ENCODE results near the gene GREB1L.

Gene GREB1L

DNA sequence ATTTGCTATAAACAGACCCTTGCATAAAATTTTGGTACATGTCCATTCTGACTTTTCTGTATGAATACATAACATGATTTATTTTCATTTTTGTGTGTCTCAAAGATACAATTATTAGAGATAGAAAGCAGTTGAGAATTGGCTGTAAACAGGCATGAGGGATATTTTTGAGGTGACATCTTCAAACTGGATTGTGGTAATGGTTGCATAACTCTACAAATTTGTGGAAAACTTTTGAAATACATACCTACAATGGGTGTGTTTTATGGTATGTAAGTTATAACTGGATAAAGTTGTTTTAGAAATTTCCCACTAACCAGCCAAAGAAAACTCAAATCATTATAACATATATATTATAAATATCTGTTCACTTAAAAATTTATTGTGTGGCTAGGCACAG is 39.6 kb downstream of the GREB1L start:
- DNase-seq (ENCODE audit: low spot score) = no peak

DNA sequence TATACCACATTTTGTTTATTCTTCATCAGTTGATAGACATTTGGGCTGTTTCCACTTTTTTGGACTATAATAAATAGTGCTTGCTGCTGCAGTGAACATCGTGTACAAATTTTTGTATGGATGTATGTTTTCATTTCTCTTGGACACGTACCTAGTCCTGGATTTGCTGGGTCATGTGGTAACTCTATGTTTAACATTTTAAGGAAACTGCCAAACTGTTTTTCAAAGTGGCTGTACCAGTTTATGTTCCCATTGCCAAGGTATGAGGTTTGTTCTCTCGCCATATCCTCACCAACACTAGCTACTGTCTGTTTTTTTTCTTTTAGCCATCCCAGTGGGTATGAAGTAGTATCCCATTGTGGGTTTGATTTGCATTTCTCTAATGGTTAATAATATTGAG is 42.5 kb downstream of the GREB1L start:
- DNase-seq (ENCODE audit: low spot score) = no peak
- in situ Hi-C loops (cut with MboI; ENCODE audit: low pct_unique_long_range_greater_than_20kb, low sequenced_read_pairs, unreplicated experiment) = no loop called here
- TF ChIP-seq, protein P1, sequence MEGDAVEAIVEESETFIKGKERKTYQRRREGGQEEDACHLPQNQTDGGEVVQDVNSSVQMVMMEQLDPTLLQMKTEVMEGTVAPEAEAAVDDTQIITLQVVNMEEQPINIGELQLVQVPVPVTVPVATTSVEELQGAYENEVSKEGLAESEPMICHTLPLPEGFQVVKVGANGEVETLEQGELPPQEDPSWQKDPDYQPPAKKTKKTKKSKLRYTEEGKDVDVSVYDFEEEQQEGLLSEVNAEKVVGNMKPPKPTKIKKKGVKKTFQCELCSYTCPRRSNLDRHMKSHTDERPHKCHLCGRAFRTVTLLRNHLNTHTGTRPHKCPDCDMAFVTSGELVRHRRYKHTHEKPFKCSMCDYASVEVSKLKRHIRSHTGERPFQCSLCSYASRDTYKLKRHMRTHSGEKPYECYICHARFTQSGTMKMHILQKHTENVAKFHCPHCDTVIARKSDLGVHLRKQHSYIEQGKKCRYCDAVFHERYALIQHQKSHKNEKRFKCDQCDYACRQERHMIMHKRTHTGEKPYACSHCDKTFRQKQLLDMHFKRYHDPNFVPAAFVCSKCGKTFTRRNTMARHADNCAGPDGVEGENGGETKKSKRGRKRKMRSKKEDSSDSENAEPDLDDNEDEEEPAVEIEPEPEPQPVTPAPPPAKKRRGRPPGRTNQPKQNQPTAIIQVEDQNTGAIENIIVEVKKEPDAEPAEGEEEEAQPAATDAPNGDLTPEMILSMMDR (IDR thresholded peaks at IDR 0.05; ENCODE audit: extremely low read depth, insufficient read depth, missing control alignments) = no peak

More for the DNA sequence above, 39.6 kb downstream of the GREB1L start:
- TF ChIP-seq, protein P1 (IDR thresholded peaks at IDR 0.05; ENCODE audit: extremely low read depth, insufficient read depth, missing control alignments) = no peak
- in situ Hi-C loops (cut with MboI; ENCODE audit: low pct_unique_long_range_greater_than_20kb, low sequenced_read_pairs, unreplicated experiment) = no loop called here

GRCh38 chr18:21289827-21290226 is 47.8 kb downstream of the GREB1L start:
- in situ Hi-C loops (cut with MboI; ENCODE audit: low pct_unique_long_range_greater_than_20kb, low sequenced_read_pairs, unreplicated experiment) = no loop called here
- DNase-seq (ENCODE audit: low spot score) = no peak
- TF ChIP-seq, protein P1 (IDR thresholded peaks at IDR 0.05; ENCODE audit: extremely low read depth, insufficient read depth, missing control alignments) = no peak

DNA sequence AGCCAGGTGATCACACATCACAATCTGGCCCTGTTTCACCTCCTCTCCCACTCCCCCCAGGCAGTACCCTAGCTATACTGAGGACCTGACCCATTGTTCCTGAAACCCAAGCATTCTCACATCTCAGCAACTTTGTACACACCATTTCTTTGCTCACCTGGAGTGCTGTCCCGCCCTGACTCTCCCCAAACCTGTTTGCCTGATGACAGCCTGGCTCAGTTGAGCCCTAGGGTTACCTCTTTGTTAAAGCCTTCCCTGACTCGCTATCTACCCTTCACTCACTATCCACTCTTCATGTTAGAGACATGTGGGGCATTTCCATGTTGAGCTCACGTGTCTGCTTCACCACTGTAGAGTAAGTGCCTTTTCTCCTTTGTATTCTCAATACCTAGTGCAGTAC is 49.1 kb downstream of the GREB1L start:
- TF ChIP-seq, protein P1 (IDR thresholded peaks at IDR 0.05; ENCODE audit: extremely low read depth, insufficient read depth, missing control alignments) = no peak
- DNase-seq (ENCODE audit: low spot score) = no peak
- in situ Hi-C loops (cut with MboI; ENCODE audit: low pct_unique_long_range_greater_than_20kb, low sequenced_read_pairs, unreplicated experiment) = no loop called here

GRCh38 chr18:21293479-21293878 is 51.4 kb downstream of the GREB1L start:
- TF ChIP-seq, protein P1 (IDR thresholded peaks at IDR 0.05; ENCODE audit: extremely low read depth, insufficient read depth, missing control alignments) = no peak
- in situ Hi-C loops (cut with MboI; ENCODE audit: low pct_unique_long_range_greater_than_20kb, low sequenced_read_pairs, unreplicated experiment) = no loop called here
- no peak for DNase-seq (ENCODE audit: low spot score)

GRCh38 chr18:21295101-21295500 is 53.1 kb downstream of the GREB1L start:
- in situ Hi-C loops (cut with MboI; ENCODE audit: low pct_unique_long_range_greater_than_20kb, low sequenced_read_pairs, unreplicated experiment) = no loop called here
- TF ChIP-seq, protein P1 (IDR thresholded peaks at IDR 0.05; ENCODE audit: extremely low read depth, insufficient read depth, missing control alignments) = no peak
- no peak for DNase-seq (ENCODE audit: low spot score)

DNA sequence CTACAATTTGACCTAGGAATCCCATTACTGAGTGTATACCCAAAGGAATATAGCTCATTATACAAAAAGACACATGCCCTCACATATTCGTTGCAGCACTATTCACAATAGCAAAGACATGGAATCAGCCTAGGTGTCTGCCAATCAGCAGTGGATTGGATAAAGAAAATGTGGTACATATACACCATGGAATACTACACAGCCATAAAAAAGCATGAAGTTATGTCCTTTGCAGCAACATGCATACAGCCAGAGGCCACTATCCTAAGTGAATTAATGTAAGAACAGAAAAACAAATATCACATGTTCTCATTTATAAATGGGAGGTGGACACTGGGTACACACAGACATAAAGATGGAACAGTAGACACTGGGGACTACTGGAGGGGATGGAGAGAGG is 54.0 kb downstream of the GREB1L start:
- in situ Hi-C loops (cut with MboI; ENCODE audit: low pct_unique_long_range_greater_than_20kb, low sequenced_read_pairs, unreplicated experiment) = no loop called here
- DNase-seq (ENCODE audit: low spot score) = no peak
- TF ChIP-seq, protein P1 (IDR thresholded peaks at IDR 0.05; ENCODE audit: extremely low read depth, insufficient read depth, missing control alignments) = no peak
